GM12873 (cell line): ENCODE measurements around the gene YIF1A.

Experiments
- TF ChIP-seq, protein P1 (sequence below): IDR thresholded peaks from 2 replicates; pipeline ENCODE4 v1.5.1; 2012; ENCODE audit warnings: low read depth, mild to moderate bottlenecking, moderate library complexity, low read length, control low read depth; ENCODE audit not compliant: insufficient read depth; ENCODE audit errors: missing control alignments

Gene YIF1A

DNA sequence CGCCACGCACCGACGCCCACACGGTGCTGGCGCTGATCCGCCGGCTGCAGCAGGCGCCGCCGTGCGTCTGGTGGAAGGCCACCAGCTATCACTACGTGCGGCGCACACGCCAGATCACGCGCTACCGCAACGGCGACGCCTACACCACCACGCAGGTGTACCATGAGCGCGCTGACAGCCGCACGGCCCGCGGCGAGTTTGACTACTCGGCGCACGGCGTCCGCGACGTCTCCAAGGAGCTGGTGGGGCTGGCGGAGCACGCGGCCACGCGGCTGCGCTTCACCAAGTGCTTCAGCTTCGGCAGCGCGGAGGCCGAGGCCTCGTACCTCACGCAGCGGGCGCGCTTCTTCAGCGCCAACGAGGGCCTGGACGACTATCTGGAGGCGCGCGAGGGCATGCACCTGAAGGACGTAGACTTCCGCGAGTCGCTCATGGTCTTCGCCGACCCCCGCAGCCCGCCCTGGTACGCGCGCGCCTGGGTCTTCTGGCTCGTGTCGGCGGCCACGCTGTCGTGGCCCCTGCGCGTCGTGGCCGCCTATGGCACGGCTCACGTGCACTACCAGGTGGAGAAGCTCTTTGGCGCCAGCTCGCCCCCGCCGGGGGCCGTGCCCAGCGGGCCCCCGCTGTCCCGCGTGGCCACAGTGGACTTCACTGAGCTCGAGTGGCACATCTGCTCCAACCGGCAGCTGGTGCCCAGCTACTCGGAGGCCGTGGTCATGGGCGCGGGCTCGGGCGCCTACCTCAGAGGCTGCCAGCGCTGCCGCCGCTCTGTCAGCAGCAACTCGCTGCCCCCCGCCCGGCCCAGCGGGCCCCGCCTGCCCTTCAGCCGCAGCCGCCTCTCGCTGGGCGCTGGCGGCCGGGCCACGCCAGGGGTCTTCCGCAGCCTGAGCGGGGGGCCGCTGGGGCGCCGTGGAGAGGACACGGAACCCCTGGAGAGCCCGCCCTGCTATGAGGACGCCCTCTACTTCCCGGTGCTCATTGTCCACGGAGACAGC lies 6.0 kb upstream of the YIF1A start:
- TF ChIP-seq, protein P1, sequence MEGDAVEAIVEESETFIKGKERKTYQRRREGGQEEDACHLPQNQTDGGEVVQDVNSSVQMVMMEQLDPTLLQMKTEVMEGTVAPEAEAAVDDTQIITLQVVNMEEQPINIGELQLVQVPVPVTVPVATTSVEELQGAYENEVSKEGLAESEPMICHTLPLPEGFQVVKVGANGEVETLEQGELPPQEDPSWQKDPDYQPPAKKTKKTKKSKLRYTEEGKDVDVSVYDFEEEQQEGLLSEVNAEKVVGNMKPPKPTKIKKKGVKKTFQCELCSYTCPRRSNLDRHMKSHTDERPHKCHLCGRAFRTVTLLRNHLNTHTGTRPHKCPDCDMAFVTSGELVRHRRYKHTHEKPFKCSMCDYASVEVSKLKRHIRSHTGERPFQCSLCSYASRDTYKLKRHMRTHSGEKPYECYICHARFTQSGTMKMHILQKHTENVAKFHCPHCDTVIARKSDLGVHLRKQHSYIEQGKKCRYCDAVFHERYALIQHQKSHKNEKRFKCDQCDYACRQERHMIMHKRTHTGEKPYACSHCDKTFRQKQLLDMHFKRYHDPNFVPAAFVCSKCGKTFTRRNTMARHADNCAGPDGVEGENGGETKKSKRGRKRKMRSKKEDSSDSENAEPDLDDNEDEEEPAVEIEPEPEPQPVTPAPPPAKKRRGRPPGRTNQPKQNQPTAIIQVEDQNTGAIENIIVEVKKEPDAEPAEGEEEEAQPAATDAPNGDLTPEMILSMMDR, result no peak

DNA sequence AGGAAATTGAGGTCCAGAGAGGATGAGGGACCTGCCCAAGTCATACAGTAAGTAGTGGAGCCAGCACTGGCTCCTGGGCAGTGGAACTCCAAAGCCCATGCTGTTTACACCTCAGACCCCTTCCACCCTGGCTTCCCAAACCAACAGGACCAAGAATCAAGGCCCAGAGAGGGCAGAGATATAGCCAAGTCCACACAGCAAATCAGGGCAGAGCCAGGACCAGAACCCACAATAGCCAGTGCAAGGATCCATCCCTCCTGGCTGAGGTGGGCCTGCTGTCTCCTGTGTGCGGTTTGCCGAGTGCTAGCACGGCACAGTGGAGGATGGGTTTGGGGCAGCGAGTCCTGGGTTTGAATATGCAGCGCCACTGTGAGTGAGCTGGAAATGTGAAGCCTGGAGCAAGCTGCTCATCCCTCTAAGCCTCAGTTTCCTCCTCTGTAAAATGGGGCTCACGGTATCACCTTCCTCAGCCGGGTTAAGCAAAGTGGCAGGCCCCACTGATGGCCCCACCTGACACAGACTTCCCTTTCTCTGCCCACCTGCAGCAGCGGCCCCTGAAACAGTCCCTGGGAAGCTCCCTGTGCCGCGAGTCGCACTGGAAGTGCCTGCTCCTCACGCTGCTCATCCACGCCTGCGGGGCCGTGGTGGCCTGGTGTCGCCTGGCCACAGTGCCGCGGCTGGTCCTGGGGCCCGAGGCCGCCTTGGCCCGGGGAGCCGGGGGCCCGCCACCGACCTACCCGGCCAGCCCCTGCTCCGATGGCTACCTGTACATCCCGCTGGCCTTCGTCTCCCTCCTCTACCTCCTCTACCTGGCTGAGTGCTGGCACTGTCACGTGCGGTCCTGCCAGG lies 5.1 kb upstream of the YIF1A start:
- TF ChIP-seq, protein P1, result no peak

DNA sequence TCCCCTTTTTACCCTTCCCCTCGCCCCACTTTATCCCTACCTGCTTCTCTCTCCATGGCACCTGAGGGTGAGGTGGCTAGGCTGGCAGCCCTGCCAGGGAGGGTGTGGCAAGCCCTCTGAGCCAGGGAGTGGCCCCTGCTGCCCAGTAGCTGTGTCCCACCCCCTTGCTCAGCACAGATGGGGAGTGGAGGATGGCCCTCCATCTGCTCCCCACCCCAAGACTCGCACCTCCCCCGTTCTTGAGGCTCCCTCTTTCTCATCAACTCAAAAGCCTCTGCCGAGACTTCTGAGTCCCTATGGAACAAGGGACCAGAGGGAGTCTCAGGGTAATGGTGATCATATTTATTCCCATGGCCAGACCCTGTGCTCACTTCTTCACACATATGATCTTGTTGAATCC lies 4.4 kb upstream of the YIF1A start:
- TF ChIP-seq, protein P1, result no peak

DNA sequence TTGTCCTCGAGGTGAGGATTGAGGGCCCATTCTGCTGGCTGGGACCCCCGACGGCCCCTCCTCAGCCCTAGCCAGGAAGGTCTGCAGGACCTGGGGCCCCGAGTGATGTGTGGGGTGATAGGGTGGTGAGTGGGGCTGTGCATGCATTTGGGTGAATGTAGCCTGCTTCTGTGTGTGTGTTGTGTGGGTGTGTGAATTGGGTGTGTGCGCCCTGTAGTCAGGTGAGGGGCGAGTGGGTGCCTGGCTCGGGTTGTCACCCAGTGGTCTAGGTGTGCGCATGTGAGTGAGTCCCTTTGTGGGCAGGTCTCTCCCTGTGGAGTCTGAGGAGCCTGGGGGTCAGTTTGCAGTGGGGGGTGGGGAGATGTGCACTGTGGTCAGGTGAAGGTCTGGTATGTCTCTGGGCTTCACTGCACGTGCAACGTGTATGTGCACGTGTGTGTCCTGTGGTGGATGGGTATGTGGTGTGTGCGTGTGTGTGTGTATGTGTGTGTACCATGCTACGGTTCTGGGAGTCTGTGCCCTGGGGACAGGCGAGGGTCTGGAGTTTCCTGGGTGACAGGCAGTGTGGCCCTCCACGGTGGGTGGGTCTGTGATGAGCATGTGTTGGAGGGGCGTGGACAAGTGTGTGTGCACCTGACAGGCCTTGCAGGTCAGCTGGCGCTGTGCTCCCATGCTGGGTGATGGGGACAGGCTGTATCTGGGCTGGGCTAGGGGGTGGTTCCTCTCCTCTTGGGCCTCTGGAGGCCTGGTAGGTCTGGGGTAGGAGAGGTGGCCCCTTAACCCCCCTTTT lies 3.8 kb upstream of the YIF1A start:
- TF ChIP-seq, protein P1, result no peak

DNA sequence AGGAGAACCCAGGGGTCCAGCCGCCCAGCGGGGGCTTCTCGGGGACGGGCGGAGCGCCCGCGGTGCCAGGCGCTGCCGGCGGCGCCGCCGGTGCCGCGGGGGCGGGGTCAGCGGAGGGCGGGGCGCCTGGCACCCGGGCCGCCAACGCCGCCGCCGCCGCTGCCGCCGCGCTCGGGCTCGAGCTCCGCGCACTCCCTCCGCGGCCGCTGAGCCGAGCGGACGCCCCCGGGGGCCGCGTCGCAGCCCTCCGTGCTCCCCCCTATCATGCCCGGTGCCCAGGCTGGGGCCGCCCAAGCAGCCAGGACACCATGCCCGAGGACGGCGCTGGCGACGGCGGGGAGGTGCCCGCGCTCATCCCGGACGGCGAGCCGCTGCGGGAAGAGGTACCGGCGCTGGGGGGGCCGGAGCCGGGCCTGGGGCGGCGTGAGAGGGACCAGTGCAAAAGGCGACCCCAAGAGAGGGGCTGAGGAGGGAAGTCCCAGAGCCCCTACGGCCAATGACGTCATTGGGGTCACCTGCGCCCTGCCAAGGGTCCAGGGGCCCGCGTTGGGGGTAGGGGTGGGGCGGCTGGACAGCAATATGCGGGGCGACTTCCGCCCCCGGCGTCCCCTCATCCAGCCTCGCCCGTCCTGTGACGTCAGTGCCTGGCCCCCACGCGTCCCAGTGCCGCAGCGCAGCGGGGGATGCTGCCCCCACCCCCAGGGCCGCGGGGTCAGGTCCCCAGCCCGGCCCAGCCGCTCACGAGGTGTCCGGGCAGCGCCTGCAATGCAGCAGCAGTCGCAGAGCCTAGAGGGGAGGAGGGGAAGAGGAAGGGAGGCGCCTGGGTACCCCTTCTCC lies 3.0 kb upstream of the YIF1A start, which contains the start of gene TMEM151A:
TMEM151A (plus strand) TSS at position 189 of the 837 bp plus-strand sequence; CDS start at position 309, 120 bp downstream.
- TF ChIP-seq, protein P1, result no peak

DNA sequence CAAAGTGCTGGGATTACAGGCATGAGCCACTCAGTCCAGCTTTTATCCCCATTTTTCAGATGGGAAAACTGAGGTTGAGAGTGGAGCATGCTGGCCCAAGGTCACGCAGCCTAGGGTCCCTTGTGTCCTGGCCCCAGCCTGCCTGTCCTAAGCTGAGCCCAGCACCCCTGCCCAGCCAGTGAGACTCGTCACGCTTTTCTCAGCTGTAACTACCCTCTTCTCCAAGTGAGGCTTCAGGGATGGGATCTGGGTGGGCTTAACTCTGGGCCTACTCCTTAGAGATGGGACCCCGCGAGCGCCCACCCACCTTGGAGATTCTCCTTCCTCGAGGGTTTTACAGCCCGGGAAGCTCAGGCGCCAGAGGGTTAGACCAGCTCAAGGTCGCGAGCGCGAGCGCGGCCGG lies 2.4 kb upstream of the YIF1A start:
- TF ChIP-seq, protein P1, result no peak
